CD14-positive monocyte (primary cell): ENCODE data around the gene TOMM40. TPM values are rescaled to one million over a fixed set of nuclear protein-coding genes. Genes with fewer than 3 reads are reported as not detected.

Source experiments
- DNase-seq, 3 donors: peaks; one replicate each; pipeline ENCODE4 v3.0.0-alpha.2; 2011 to 2022
- H2AFZ ChIP-seq: 2 replicates; pipeline ENCODE4 v1.6.0; 2012; ENCODE audit warnings: mild to moderate bottlenecking, low read depth, low read length, inconsistent platforms; ENCODE audit not compliant: insufficient read depth, poor library complexity, severe bottlenecking
- H3K27ac ChIP-seq, 2 donors: 1 replicate in 1 of 2; 2 replicates in 1 of 2; pipeline ENCODE4 v1.5.1; 2012 to 2013; ENCODE audit warnings: low read length in 2 of 2, control low read depth in 1 of 2, inconsistent platforms in 1 of 2, low read depth in 1 of 2, mild to moderate bottlenecking in 1 of 2
- H3K27me3 ChIP-seq, 2 donors: one replicate each; pipeline versions ENCODE4 v1.6.0 to v1.6.1; 2011 to 2013; ENCODE audit warnings: low read length in 2 of 2; ENCODE audit not compliant: control insufficient read depth in 2 of 2, insufficient read depth in 2 of 2
- H3K36me3 ChIP-seq, 2 donors: replicated peaks in 1 of 2; 1 replicate in 1 of 2; 2 replicates in 1 of 2; pipeline versions ENCODE4 v1.5.1 to v1.6.1; 2012 to 2013; ENCODE audit warnings: low read length in 2 of 2, control low read depth in 1 of 2, inconsistent platforms in 1 of 2, mild to moderate bottlenecking in 1 of 2; ENCODE audit not compliant: insufficient read depth in 2 of 2, control insufficient read depth in 1 of 2
- H3K4me1 ChIP-seq, 2 donors: 1 replicate in 1 of 2; 2 replicates in 1 of 2; pipeline versions ENCODE4 v1.5.1 to v1.6.1; 2012 to 2013; ENCODE audit warnings: low read length in 2 of 2, control low read depth in 1 of 2, inconsistent platforms in 1 of 2, mild to moderate bottlenecking in 1 of 2, moderate library complexity in 1 of 2; ENCODE audit not compliant: insufficient read depth in 2 of 2, control insufficient read depth in 1 of 2
- H3K4me2 ChIP-seq: replicated peaks from 2 replicates; pipeline ENCODE3; 2012; ENCODE audit warnings: low read length, moderate library complexity, mild to moderate bottlenecking; ENCODE audit not compliant: poor library complexity, severe bottlenecking; ENCODE audit errors: extremely low read depth
- H3K4me3 ChIP-seq, 3 experiments: fragments of 200-600 bp in 1 of 3; sonication (generic) in 1 of 3; replicated peaks in 1 of 3; 1 replicate in 2 of 3; 2 replicates in 1 of 3; pipeline ENCODE4 v1.5.1; 2011 to 2013; ENCODE audit warnings: low read length in 3 of 3, mild to moderate bottlenecking in 3 of 3, control low read depth in 2 of 3, low read depth in 2 of 3, inconsistent platforms in 1 of 3, moderate library complexity in 1 of 3
- H3K79me2 ChIP-seq: 2 replicates; pipeline ENCODE4 v1.6.0; 2012; ENCODE audit warnings: mild to moderate bottlenecking, control low read depth, inconsistent platforms, low read length, moderate library complexity; ENCODE audit not compliant: insufficient read depth
- H3K9ac ChIP-seq: 2 replicates; pipeline ENCODE4 v1.6.0; 2017; ENCODE audit warnings: low read length, mild to moderate bottlenecking; ENCODE audit not compliant: insufficient read depth, poor library complexity, severe bottlenecking
- H3K9me3 ChIP-seq, 2 donors: replicated peaks in 1 of 2; 1 replicate in 1 of 2; 2 replicates in 1 of 2; pipeline versions ENCODE4 v1.5.1 to v1.6.1; 2012 to 2013; ENCODE audit warnings: low read length in 2 of 2, control low read depth in 1 of 2; ENCODE audit not compliant: control insufficient read depth in 1 of 2, insufficient read depth in 1 of 2
- H4K20me1 ChIP-seq: 2 replicates; pipeline ENCODE4 v1.6.0; 2012; ENCODE audit warnings: mild to moderate bottlenecking, low read length, control low read depth, moderate library complexity; ENCODE audit not compliant: insufficient read depth
- H3K27ac Mint-ChIP-seq, 7 donors: one replicate each; pipeline ENCODE4 v1.8.0; 2020; ENCODE audit warnings: mild to moderate bottlenecking in 7 of 7, mixed read lengths in 7 of 7, moderate library complexity in 6 of 7, inconsistent platforms in 2 of 7
- H3K27me3 Mint-ChIP-seq, 3 donors: one replicate each; pipeline ENCODE4 v1.8.0; 2021 to 2022; ENCODE audit warnings: low read depth in 3 of 3, mild to moderate bottlenecking in 3 of 3, mixed read lengths in 3 of 3, moderate library complexity in 3 of 3, inconsistent platforms in 1 of 3
- H3K36me3 Mint-ChIP-seq, 2 donors: one replicate each; pipeline ENCODE4 v1.8.0; 2020; ENCODE audit warnings: mixed read lengths in 2 of 2, inconsistent platforms in 1 of 2, mild to moderate bottlenecking in 1 of 2
- H3K4me1 Mint-ChIP-seq: one replicate; pipeline ENCODE4 v1.8.0; 2020; ENCODE audit warnings: mild to moderate bottlenecking, mixed read lengths
- H3K4me3 Mint-ChIP-seq, 2 donors: one replicate each; pipeline ENCODE4 v1.8.0; 2020; ENCODE audit warnings: mild to moderate bottlenecking in 2 of 2, mixed read lengths in 2 of 2, moderate library complexity in 1 of 2
- H3K9me3 Mint-ChIP-seq, 7 donors: one replicate each; pipeline ENCODE4 v1.8.0; 2020 to 2022; ENCODE audit warnings: mixed read lengths in 7 of 7, mild to moderate bottlenecking in 6 of 7, moderate library complexity in 6 of 7, inconsistent platforms in 2 of 7
- WGBS: methylation state at CpG from one replicate; pipeline ENCODE4 v1.1.5; 2013; ENCODE audit warnings: missing lambda C conversion rate; ENCODE audit not compliant: insufficient coverage; 5-methylcytosine and 5-hydroxymethylcytosine counted together
- intact Hi-C, 2 donors: fragments of 100-400 bp; cut with micrococcal nuclease; formaldehyde crosslinking; loops; one replicate each; pipeline versions ENCODE4 v1.15.0 to v1.15.1; 2023
- polyA plus RNA-seq, 3 donors: library from polyadenylated mRNA; depleted of rRNA in 1 of 3; unstranded in 2 of 3; stranded (reverse) in 1 of 3; fragments of 300-500 nt in 2 of 3; fragments of >200 nt in 1 of 3; fragmentation: Illumina TruSeq in 2 of 3; gene quantifications; 1 replicate in 2 of 3; 2 replicates in 1 of 3; pipeline ENCODE4 v1.2.3, GENCODE V29; 2012 to 2021
- TF ChIP-seq, protein P1 (sequence below): fragments of 200-600 bp; IDR thresholded peaks from one replicate; pipeline ENCODE4 v1.8.0; 2022; ENCODE audit warnings: antibody characterized with exemption, mild to moderate bottlenecking

TOMM40 gene
- polyA plus RNA-seq, 3 donors = 15.0 to 25.4 (median 16.4) TPM

DNA sequence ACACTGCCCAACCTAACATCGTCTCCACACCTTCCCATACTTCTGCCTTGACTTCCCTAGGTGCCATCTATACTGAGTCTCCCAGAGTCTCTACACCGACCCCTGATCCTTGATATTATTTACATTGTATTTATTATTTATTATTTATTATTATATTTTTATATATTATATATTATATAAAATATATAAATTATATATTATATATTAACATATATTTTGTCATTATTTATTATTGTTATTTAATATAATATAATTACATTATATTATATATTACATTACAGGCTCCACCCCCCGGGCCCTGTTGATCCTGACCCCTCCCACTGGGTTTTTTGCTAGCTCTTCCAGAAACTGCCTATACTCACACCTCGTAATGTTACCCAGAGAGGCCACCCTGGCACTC, 18.4 kb upstream of the TOMM40 start:
- TF ChIP-seq, protein P1, sequence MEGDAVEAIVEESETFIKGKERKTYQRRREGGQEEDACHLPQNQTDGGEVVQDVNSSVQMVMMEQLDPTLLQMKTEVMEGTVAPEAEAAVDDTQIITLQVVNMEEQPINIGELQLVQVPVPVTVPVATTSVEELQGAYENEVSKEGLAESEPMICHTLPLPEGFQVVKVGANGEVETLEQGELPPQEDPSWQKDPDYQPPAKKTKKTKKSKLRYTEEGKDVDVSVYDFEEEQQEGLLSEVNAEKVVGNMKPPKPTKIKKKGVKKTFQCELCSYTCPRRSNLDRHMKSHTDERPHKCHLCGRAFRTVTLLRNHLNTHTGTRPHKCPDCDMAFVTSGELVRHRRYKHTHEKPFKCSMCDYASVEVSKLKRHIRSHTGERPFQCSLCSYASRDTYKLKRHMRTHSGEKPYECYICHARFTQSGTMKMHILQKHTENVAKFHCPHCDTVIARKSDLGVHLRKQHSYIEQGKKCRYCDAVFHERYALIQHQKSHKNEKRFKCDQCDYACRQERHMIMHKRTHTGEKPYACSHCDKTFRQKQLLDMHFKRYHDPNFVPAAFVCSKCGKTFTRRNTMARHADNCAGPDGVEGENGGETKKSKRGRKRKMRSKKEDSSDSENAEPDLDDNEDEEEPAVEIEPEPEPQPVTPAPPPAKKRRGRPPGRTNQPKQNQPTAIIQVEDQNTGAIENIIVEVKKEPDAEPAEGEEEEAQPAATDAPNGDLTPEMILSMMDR = no peak
- H3K27ac Mint-ChIP-seq = no peak overlapping the region

DNA sequence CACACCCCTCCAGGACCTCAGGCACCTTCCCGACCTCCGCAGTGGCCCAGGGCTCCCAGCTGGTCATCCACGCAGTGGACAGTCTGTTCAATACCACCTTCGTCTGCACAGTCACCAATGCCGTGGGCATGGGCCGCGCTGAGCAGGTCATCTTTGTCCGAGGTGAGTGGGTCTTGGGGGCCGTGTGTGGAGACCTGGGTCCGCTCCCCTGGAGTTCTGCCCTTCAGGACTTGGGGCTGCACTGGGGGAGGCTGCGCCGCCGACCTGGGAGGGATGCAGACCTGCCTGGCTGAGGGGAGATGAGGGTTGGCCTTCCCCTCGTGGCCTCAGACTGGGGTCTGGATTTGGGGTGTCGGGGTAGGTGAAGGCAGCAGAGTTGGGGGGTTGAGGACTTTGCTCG, 16.7 kb upstream of the TOMM40 start:
- no peaks in the 10 kb centered on the region for H3K79me2 ChIP-seq
- H3K27me3 ChIP-seq = no peaks in the 10 kb centered on the region
- peaks cover 12 to 36% of the 10 kb centered on the region in 2 donors for H3K36me3 ChIP-seq
- intact Hi-C loops = no loop called here
- H2AFZ ChIP-seq = no peak overlapping the region
- TF ChIP-seq, protein P1 = no peak
- no peaks in the 10 kb centered on the region for H4K20me1 ChIP-seq
- Mint-ChIP-seq H3K27ac (no peak overlapping the region), H3K27me3 (peaks cover 1 to 3% (median 2%) of the 10 kb centered on the region in 3 donors), H3K36me3 (peaks cover 30 to 68% of the 10 kb centered on the region in 2 donors), H3K4me3 (no peak overlapping the region), H3K4me1 (peaks cover 20% of the 10 kb centered on the region), H3K9me3 (peaks cover 0 to 2% (median 0%) of the 10 kb centered on the region in 7 donors)
- H3K9me3 ChIP-seq = no peaks in the 10 kb centered on the region
- WGBS = 98% methylated on average over 11 of the region's 16 CpGs
- H3K9ac ChIP-seq = no peak overlapping the region
- H3K4me1 ChIP-seq = peaks cover 17 to 18% of the 10 kb centered on the region in 2 donors
- no peak overlapping the region for H3K4me3 ChIP-seq
- no peak for DNase-seq
- H3K4me2 ChIP-seq = no peak overlapping the region
- no peak overlapping the region for H3K27ac ChIP-seq

More for the DNA sequence above, 18.4 kb upstream of the TOMM40 start:
- H3K4me2 ChIP-seq = no peak overlapping the region
- no peak overlapping the region for H3K4me3 Mint-ChIP-seq
- H3K27me3 ChIP-seq = no peaks in the 10 kb centered on the region
- peaks cover 10 to 36% of the 10 kb centered on the region in 2 donors for H3K36me3 ChIP-seq
- H4K20me1 ChIP-seq = no peaks in the 10 kb centered on the region
- WGBS = 84% methylated on average over 3 of the region's 4 CpGs
- peaks cover 1 to 3% (median 2%) of the 10 kb centered on the region in 3 donors for H3K27me3 Mint-ChIP-seq
- no peaks in the 10 kb centered on the region for H3K9me3 ChIP-seq
- no peaks in the 10 kb centered on the region for H3K9me3 Mint-ChIP-seq
- H3K79me2 ChIP-seq = no peaks in the 10 kb centered on the region
- no peak overlapping the region for H3K27ac ChIP-seq
- H3K9ac ChIP-seq = no peak overlapping the region
- peaks cover 31 to 58% of the 10 kb centered on the region in 2 donors for H3K36me3 Mint-ChIP-seq
- intact Hi-C loops = no loop called here
- DNase-seq = no peak
- no peak overlapping the region for H2AFZ ChIP-seq
- H3K4me1 ChIP-seq = peaks cover 33% of the 10 kb centered on the region in 2 donors
- peaks cover 36% of the 10 kb centered on the region for H3K4me1 Mint-ChIP-seq
- no peak overlapping the region for H3K4me3 ChIP-seq
